GM12878 (cell line): Measurements from ENCODE around the gene EIF1AD. TPM values are rescaled to one million over a fixed set of nuclear protein-coding genes. Genes with fewer than 3 reads are reported as not detected.
A peak's percentile ranks its signal among the peaks of the same experiment; 100 is the strongest.

Experiments used
- ATAC-seq: fragments of 200-7000 bp; cut with Tn5 transposase; 3 replicates; pipeline ENCODE4 v1.9.1; 2020; ENCODE audit warnings: mild to moderate bottlenecking, moderate library complexity
- BruUV-seq: library from RNA; stranded (reverse); fragments of 400-500 nt; replicated peaks from 2 replicates; lab custom pipeline; 2021; lab: Mats Ljungman, UMichigan
- CTCF ChIA-PET: fragments of 300-600 bp; sonication (Branson Sonifier 250); formaldehyde crosslinking; extraction: SDS; loops from one replicate; lab custom pipeline; 2021; ENCODE audit warnings: inconsistent platforms; lab: Yijun Ruan, JAX
- POLR2A ChIA-PET: fragments of 350-600 bp; formaldehyde crosslinking; extraction: SDS; loops from one replicate; lab custom pipeline; 2021; ENCODE audit warnings: inconsistent platforms; lab: Charles Lee
- RAD21 ChIA-PET: fragments of 300-600 bp; sonication (Branson Sonifier 250); formaldehyde crosslinking; loops from one replicate; lab custom pipeline; 2023; ENCODE audit warnings: antibody characterized with exemption; ENCODE audit not compliant: unreplicated experiment; lab: Charles Lee
- SMC1A ChIA-PET: fragments of 300-600 bp; sonication (Branson Sonifier 250); formaldehyde crosslinking; loops from one replicate; lab custom pipeline; 2023; ENCODE audit not compliant: unreplicated experiment, uncharacterized antibody; lab: Charles Lee
- DNase-seq: peaks from one replicate; pipeline ENCODE4 v3.0.0-alpha.2; 2011; ENCODE audit warnings: low read depth, low spot score
- FAIRE-seq: peaks from 3 replicates; lab custom pipeline; 2011; peaks lifted over from hg19 to GRCh38; lab: Jason Lieb, UNC
- H2AFZ ChIP-seq: 2 replicates; pipeline ENCODE4 v1.6.0; 2011; ENCODE audit warnings: low read depth, low read length, control low read depth; ENCODE audit not compliant: control insufficient read depth
- H3K27ac ChIP-seq: 2 replicates; pipeline ENCODE4 v1.5.1; 2011; ENCODE audit warnings: control low read depth; ENCODE audit not compliant: control insufficient read depth, insufficient read depth
- H3K27me3 ChIP-seq, 2 experiments: replicated peaks in 1 of 2; 2 replicates each; pipeline versions ENCODE4 v1.6.0 to v1.6.1; 2011; ENCODE audit warnings: low read length in 1 of 2; ENCODE audit not compliant: control insufficient read depth in 2 of 2, insufficient read depth in 2 of 2
- H3K36me3 ChIP-seq, 2 experiments: 2 replicates each; pipeline ENCODE4 v1.5.1; 2011; ENCODE audit warnings: low read length in 1 of 2; ENCODE audit not compliant: control insufficient read depth in 2 of 2, insufficient read depth in 2 of 2
- H3K4me1 ChIP-seq: 2 replicates; pipeline ENCODE4 v1.6.1; 2011; ENCODE audit warnings: mild to moderate bottlenecking, low read length, moderate library complexity, mixed read lengths; ENCODE audit not compliant: control insufficient read depth, insufficient read depth
- H3K4me2 ChIP-seq: 2 replicates; pipeline ENCODE4 v1.6.0; 2011; ENCODE audit warnings: control low read depth; ENCODE audit not compliant: control insufficient read depth, insufficient read depth
- H3K4me3 ChIP-seq: fragments of 200-600 bp; sonication (generic); 2 replicates; pipeline ENCODE4 v1.5.1; 2016
- H3K79me2 ChIP-seq: 2 replicates; pipeline ENCODE4 v1.6.0; 2011; ENCODE audit warnings: low read length; ENCODE audit not compliant: control insufficient read depth, insufficient read depth
- H3K9ac ChIP-seq: 2 replicates; pipeline ENCODE4 v1.8.0; 2011; ENCODE audit warnings: low read length, control low read depth, mixed read lengths; ENCODE audit not compliant: control insufficient read depth, insufficient read depth
- H3K9me3 ChIP-seq: replicated peaks from 3 replicates; pipeline ENCODE4 v1.5.1; 2011; ENCODE audit warnings: mild to moderate bottlenecking, low read length; ENCODE audit not compliant: control insufficient read depth, insufficient read depth
- H4K20me1 ChIP-seq: 2 replicates; pipeline ENCODE4 v1.6.0; 2011; ENCODE audit not compliant: control insufficient read depth, insufficient read depth
- CHD1 ChIP-seq: IDR thresholded peaks from 2 replicates; pipeline ENCODE4 v1.6.1; 2012; ENCODE audit warnings: low read depth, low read length, improper control_type of control experiment
- CHD2 ChIP-seq: IDR thresholded peaks from 2 replicates; pipeline ENCODE4 v1.6.1; 2011; ENCODE audit warnings: low read depth, low read length, improper control_type of control experiment, borderline replicate concordance
- CREB1 ChIP-seq: IDR thresholded peaks from 2 replicates; pipeline ENCODE4 v1.6.1; 2012; ENCODE audit warnings: low read depth, mild to moderate bottlenecking, inconsistent platforms
- CREM ChIP-seq: IDR thresholded peaks from 2 replicates; pipeline ENCODE4 v1.6.1; 2014; ENCODE audit warnings: antibody characterized with exemption, low read depth
- KLF5 ChIP-seq: fragments of 450-650 bp; IDR thresholded peaks from 2 replicates; pipeline ENCODE4 v1.6.1; 2014; ENCODE audit warnings: mild to moderate bottlenecking; ENCODE audit not compliant: partially characterized antibody
- MLLT1 ChIP-seq: fragments of 450-650 bp; IDR thresholded peaks from 2 replicates; pipeline ENCODE4 v1.6.1; 2016; ENCODE audit warnings: mild to moderate bottlenecking
- MYC ChIP-seq: IDR thresholded peaks from 2 replicates; pipeline ENCODE4 v1.6.1; 2011; ENCODE audit warnings: mild to moderate bottlenecking, low read length, moderate library complexity, inconsistent platforms; ENCODE audit not compliant: insufficient read depth, insufficient replicate concordance, insufficient read length, severe bottlenecking
- NR2C2 ChIP-seq: IDR thresholded peaks from 2 replicates; pipeline ENCODE4 v1.6.1; 2011; ENCODE audit warnings: borderline replicate concordance, low read depth; ENCODE audit not compliant: control insufficient read depth, insufficient read length
- SRF ChIP-seq, 2 experiments: IDR thresholded peaks; 2 replicates each; pipeline ENCODE4 v1.6.1; 2011; ENCODE audit warnings: low read depth in 2 of 2, low read length in 2 of 2, mild to moderate bottlenecking in 1 of 2, moderate library complexity in 1 of 2
- TCF12 ChIP-seq: IDR thresholded peaks from 2 replicates; pipeline ENCODE4 v1.6.1; 2011; ENCODE audit warnings: low read depth, mild to moderate bottlenecking, low read length
- ZNF592 ChIP-seq: fragments of 450-650 bp; IDR thresholded peaks from 2 replicates; pipeline ENCODE4 v1.6.1; 2017; ENCODE audit warnings: mild to moderate bottlenecking, moderate library complexity
- WGBS: methylation state at CpG from one replicate; pipeline ENCODE4 v1.1.6; 2016; ENCODE audit warnings: low lambda C conversion rate; ENCODE audit not compliant: insufficient replicate concordance, insufficient coverage; ENCODE audit errors: missing lambda C conversion rate; 5-methylcytosine and 5-hydroxymethylcytosine counted together
- in situ Hi-C: fragments of 300-500 bp; cut with MboI; formaldehyde crosslinking; loops from 9 replicates; pipeline ENCODE4 v1.14.3; 2018; ENCODE audit warnings: mixed read lengths
- intact Hi-C: fragments of 100-400 bp; cut with micrococcal nuclease; formaldehyde crosslinking; loops from one replicate; pipeline ENCODE4 v1.14.2; 2022; ENCODE audit not compliant: unreplicated experiment
- polyA plus RNA-seq, 11 experiments: library from polyadenylated mRNA; depleted of rRNA in 4 of 11; unstranded in 6 of 11; stranded (reverse) in 5 of 11; fragments of >200 nt; fragmentation: Nextera tagmentation in 4 of 11; fragmentation: Illumina TruSeq in 1 of 11; extraction: Ambion mirVana in 4 of 11; extraction: Trizol in 1 of 11; gene quantifications; 1 replicate in 1 of 11; 2 replicates in 10 of 11; pipeline versions ENCODE4 v1.2.1 to v1.2.3, GENCODE V29; 2011 to 2016; ENCODE audit warnings: inconsistent platforms in 2 of 11, missing spikeins in 2 of 11, low read depth in 1 of 11
- total RNA-seq, 4 experiments: library from RNA; depleted of rRNA in 3 of 4; stranded (reverse); fragments of >200 nt in 3 of 4; fragmentation: Illumina TruSeq in 1 of 4; extraction: Trizol in 1 of 4; gene quantifications; 2 replicates each; pipeline versions ENCODE4 v1.2.1 to v1.2.3, GENCODE V29; 2013 to 2021

EIF1AD gene
- total and polyA plus RNA-seq, 10 of the 15 experiments (the other 5 are each of a cell fraction or from before 2014, with no cell fraction given) = 31.6 to 56.8 (median 39.5) TPM

- TF ChIP-seq MLLT1 (no peak), ZNF592 (no peak), NR2C2 (no peak), MYC (no peak), CREB1 (no peak)
Measured at GRCh38 chr11:65964906-65965305, 37.1 kb downstream of the EIF1AD start (continued).

GRCh38 chr11:65962141-65962564 lies 39.8 kb downstream of the EIF1AD start:
- Histone ChIP-seq H3K4me2 (peak overlapping the region; percentile 88), H3K27ac (peak overlapping the region; percentile 56), H3K9ac (peak overlapping the region; percentile 98), H3K9me3 (no peaks in the 10 kb centered on the region), H3K79me2 (peaks cover 32% of the 10 kb centered on the region), H4K20me1 (no peaks in the 10 kb centered on the region; the same call in 1 of the 2 replicates), H2AFZ (no peak overlapping the region), H3K4me1 (peaks cover 9% of the 10 kb centered on the region), H3K27me3 (no peaks in the 10 kb centered on the region), H3K36me3 (peaks cover 22 to 23% of the 10 kb centered on the region in 2 experiments; a peak in 3 of 4 replicates), H3K4me3 (peak overlapping the region; percentile 95)
- ChIA-PET SMC1A (interaction anchor here (1.1 kb wide), 1 partner anchor 72 kb away, joined by 3 read pairs; the partner anchor contains the start of gene CCDC85B), RAD21 (interaction anchor here (1.1 to 1.2 kb wide), 3 partner anchors 71 to 103 kb away, joined by 5 to 7 read pairs (median 6); partner anchors contain the start of genes CCDC85B, FIBP and MUS81), CTCF (interaction anchor here (1.2 to 4.4 kb wide), 3 partner anchors 28 to 77 kb away, joined by 3 to 30 read pairs (median 23); partner anchors contain the start of genes CCDC85B and FIBP), POLR2A (interaction anchor here (0.7 to 1.5 kb wide), 2 partner anchors 63 to 74 kb away, joined by 3 to 7 read pairs; partner anchors contain the start of gene FIBP)
- WGBS = under 1% methylated on average over 11 of the region's 13 CpGs
- TF ChIP-seq TCF12 = no peak
- peak; percentile 5; the same call in 1 of the 2 replicates for TF ChIP-seq CREM
- TF ChIP-seq CHD1 = no peak
- TF ChIP-seq CHD2 = no peak
- TF ChIP-seq SRF (IDR thresholded peaks at IDR 0.05; ENCODE audit: low read depth in 2 of 2, low read length in 2 of 2) = no peak
- TF ChIP-seq KLF5 = no peak
- DNase-seq = no peak
- intact Hi-C loops = no loop called here
- in situ Hi-C loops = no loop called here
- no peak; the same call in 2 of the 3 replicates for ATAC-seq
- FAIRE-seq = no peak
- TSS peak; percentile 73 for BruUV-seq
